Stimulated activated CD8-positive, alpha-beta memory T cell treated with anti-CD3 and anti-CD28 coated beads, Interleukin-15, amount 100 ng/mL, for 1 hour (primary cell): ENCODE results near the gene TRIM63.

ENCODE experiments used
- DNase-seq: peaks from one replicate; pipeline ENCODE4 v3.0.0-alpha.2; 2020; ENCODE audit warnings: low read depth

The TRIM63 gene

GRCh38 chr1:26016258-26016952 is 51.0 kb downstream of the TRIM63 start:
- no peak for DNase-seq

- DNase-seq = no peak
Observed at GRCh38 chr1:26015358-26015757, 52.1 kb downstream of the TRIM63 start.

- no peak for DNase-seq
Observed at GRCh38 chr1:26014179-26014578, 53.3 kb downstream of the TRIM63 start.

GRCh38 chr1:26012864-26013263 is 54.6 kb downstream of the TRIM63 start:
- DNase-seq = no peak

- DNase-seq = no peak
Observed at GRCh38 chr1:26010825-26011224, 56.6 kb downstream of the TRIM63 start.

- DNase-seq = no peak
Observed at GRCh38 chr1:26009796-26010447, 57.5 kb downstream of the TRIM63 start.

GRCh38 chr1:26006710-26007109 is 60.7 kb downstream of the TRIM63 start:
- DNase-seq = no peak

- no peak for DNase-seq
Observed at GRCh38 chr1:26005434-26006105, 61.9 kb downstream of the TRIM63 start.

GRCh38 chr1:26003756-26004155 is 63.7 kb downstream of the TRIM63 start:
- no peak for DNase-seq

- no peak for DNase-seq
Observed at GRCh38 chr1:26003262-26003661, 64.2 kb downstream of the TRIM63 start.
